Right lobe of liver (tissue), 4 donors: ENCODE data around the gene PARVB.

Source experiments
- POLR2A ChIP-seq: fragments of 450-650 bp; IDR thresholded peaks from one replicate; pipeline ENCODE4 v1.6.1; 2017; ENCODE audit warnings: antibody characterized with exemption, mild to moderate bottlenecking
- TF ChIP-seq, protein P1 (sequence below), 4 donors: fragments of 200-600 bp in 3 of 4; fragments of 450-650 bp in 1 of 4; IDR thresholded peaks; one replicate each; pipeline versions ENCODE4 v1.5.1 to v1.8.0; 2016 to 2022; ENCODE audit warnings: antibody characterized with exemption in 4 of 4, mild to moderate bottlenecking in 2 of 4
- donor health status: DM: no; HTN: no; CAD: no.
- donor health status: DM: no; HTN: no; CAD: no.
- donor health status: DM: no; HTN: yes; CAD: no.

GRCh38 chr22:44153710-44154109, 129.6 kb downstream of the PARVB start:
- TF ChIP-seq, protein P1, sequence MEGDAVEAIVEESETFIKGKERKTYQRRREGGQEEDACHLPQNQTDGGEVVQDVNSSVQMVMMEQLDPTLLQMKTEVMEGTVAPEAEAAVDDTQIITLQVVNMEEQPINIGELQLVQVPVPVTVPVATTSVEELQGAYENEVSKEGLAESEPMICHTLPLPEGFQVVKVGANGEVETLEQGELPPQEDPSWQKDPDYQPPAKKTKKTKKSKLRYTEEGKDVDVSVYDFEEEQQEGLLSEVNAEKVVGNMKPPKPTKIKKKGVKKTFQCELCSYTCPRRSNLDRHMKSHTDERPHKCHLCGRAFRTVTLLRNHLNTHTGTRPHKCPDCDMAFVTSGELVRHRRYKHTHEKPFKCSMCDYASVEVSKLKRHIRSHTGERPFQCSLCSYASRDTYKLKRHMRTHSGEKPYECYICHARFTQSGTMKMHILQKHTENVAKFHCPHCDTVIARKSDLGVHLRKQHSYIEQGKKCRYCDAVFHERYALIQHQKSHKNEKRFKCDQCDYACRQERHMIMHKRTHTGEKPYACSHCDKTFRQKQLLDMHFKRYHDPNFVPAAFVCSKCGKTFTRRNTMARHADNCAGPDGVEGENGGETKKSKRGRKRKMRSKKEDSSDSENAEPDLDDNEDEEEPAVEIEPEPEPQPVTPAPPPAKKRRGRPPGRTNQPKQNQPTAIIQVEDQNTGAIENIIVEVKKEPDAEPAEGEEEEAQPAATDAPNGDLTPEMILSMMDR (IDR thresholded peaks at IDR 0.05) = no peak
- no peak for TF ChIP-seq POLR2A
